Cardiac muscle cell (in vitro differentiated cells and primary cell): ENCODE results near the gene GGCT. TPM values are rescaled to one million over a fixed set of nuclear protein-coding genes. Genes with fewer than 3 reads are reported as not detected.
"Not testable (repeated sequence)": the region's sequence is repeated elsewhere in the genome, so short reads cannot be mapped to it uniquely, and the experiment has no call there.

Experiments used
- DNase-seq, 2 donors: peaks; one replicate each; pipeline versions ENCODE4 v3.0.0 to v3.0.0-alpha.2; 2010 to 2017; ENCODE audit warnings: low read depth in 1 of 2, low spot score in 1 of 2
- H3K27ac ChIP-seq: fragments of 200-600 bp; sonication (generic); 2 replicates; pipeline ENCODE4 v1.5.1; 2016
- H3K27me3 ChIP-seq: fragments of 200-600 bp; sonication (generic); 2 replicates; pipeline ENCODE4 v1.6.0; 2016; ENCODE audit warnings: control low read depth
- H3K36me3 ChIP-seq: fragments of 200-600 bp; sonication (generic); 2 replicates; pipeline ENCODE4 v1.5.1; 2016; ENCODE audit warnings: control low read depth
- H3K4me1 ChIP-seq: fragments of 200-600 bp; sonication (generic); 2 replicates; pipeline ENCODE4 v1.8.1; 2017; ENCODE audit warnings: low read depth, mild to moderate bottlenecking, mixed run types
- H3K4me3 ChIP-seq: fragments of 200-600 bp; sonication (generic); 2 replicates; pipeline ENCODE4 v1.5.1; 2016; ENCODE audit warnings: mild to moderate bottlenecking
- H3K9me3 ChIP-seq: fragments of 200-600 bp; sonication (generic); 2 replicates; pipeline ENCODE4 v1.5.1; 2017; ENCODE audit warnings: low read depth, mild to moderate bottlenecking, control low read depth
- CTCF ChIP-seq: IDR thresholded peaks from 2 replicates; pipeline ENCODE4 v1.5.1; 2012; ENCODE audit warnings: low read depth, mild to moderate bottlenecking, low read length
- polyA plus RNA-seq: library from polyadenylated mRNA; unstranded; fragments of >200 nt; fragmentation: Nextera tagmentation; extraction: Ambion mirVana; gene quantifications from 2 replicates; pipeline ENCODE4 v1.2.1, GENCODE V29; 2016
- total RNA-seq: library from RNA; depleted of rRNA; stranded (reverse); fragments of >200 nt; gene quantifications from 2 replicates; pipeline ENCODE4 v1.2.3, GENCODE V29; 2016

The GGCT gene
- total and polyA plus RNA-seq, 2 experiments from 2014 or later, result 49.8 to 81.2 TPM

GRCh38 chr7:30548845-30549244, 44.2 kb upstream of the GGCT start:
- DNase-seq, result peak; percentile 81 to 84
- Histone ChIP-seq H3K27me3 (no peaks in the 10 kb centered on the region), H3K4me1 (peaks cover 3% of the 10 kb centered on the region), H3K36me3 (no peaks in the 10 kb centered on the region), H3K9me3 (no peaks in the 10 kb centered on the region), H3K27ac (no peak overlapping the region), H3K4me3 (no peak overlapping the region)
- TF ChIP-seq CTCF, result peak; percentile 83

GRCh38 chr7:30546596-30546995, 42.0 kb upstream of the GGCT start:
- Histone ChIP-seq H3K27ac (no peak overlapping the region), H3K9me3 (no peaks in the 10 kb centered on the region), H3K27me3 (no peaks in the 10 kb centered on the region), H3K4me3 (no peak overlapping the region), H3K4me1 (peaks cover 3% of the 10 kb centered on the region), H3K36me3 (no peaks in the 10 kb centered on the region)
- DNase-seq, result no peak
- no peak for TF ChIP-seq CTCF

GRCh38 chr7:30545791-30546555, 41.3 kb upstream of the GGCT start:
- Histone ChIP-seq H3K4me3 (no peak overlapping the region), H3K9me3 (no peaks in the 10 kb centered on the region), H3K4me1 (peaks cover 3% of the 10 kb centered on the region), H3K36me3 (no peaks in the 10 kb centered on the region), H3K27ac (no peak overlapping the region), H3K27me3 (no peaks in the 10 kb centered on the region)
- peak in 1 of 2 donors; percentile 32 for DNase-seq
- no peak for TF ChIP-seq CTCF

- no peaks in the 10 kb centered on the region for H3K9me3 ChIP-seq
- H3K27me3 ChIP-seq, result no peaks in the 10 kb centered on the region
- H3K4me3 ChIP-seq, result no peak overlapping the region
- no peak for TF ChIP-seq CTCF
- DNase-seq, result no peak
- no peaks in the 10 kb centered on the region for H3K36me3 ChIP-seq
- peaks cover 2% of the 10 kb centered on the region for H3K4me1 ChIP-seq
- no peak overlapping the region for H3K27ac ChIP-seq
These were observed 39.3 kb upstream of the GGCT start for GRCh38 chr7:30543813-30544525.

GRCh38 chr7:30543115-30543514, 38.5 kb upstream of the GGCT start:
- H3K4me3 ChIP-seq, H3K27me3 ChIP-seq, DNase-seq, H3K27ac ChIP-seq, H3K36me3 ChIP-seq, H3K4me1 ChIP-seq, H3K9me3 ChIP-seq: not testable (repeated sequence)

- Histone ChIP-seq H3K36me3 (no peaks in the 10 kb centered on the region), H3K4me3 (no peak overlapping the region), H3K9me3 (no peaks in the 10 kb centered on the region), H3K27ac (no peak overlapping the region), H3K4me1 (no peaks in the 10 kb centered on the region), H3K27me3 (no peaks in the 10 kb centered on the region)
- DNase-seq, result no peak
- no peak for TF ChIP-seq CTCF
These were observed 29.3 kb upstream of the GGCT start for GRCh38 chr7:30533886-30534285.
